HG03558 (cell line): Measurements from ENCODE around the gene HDAC11.

Source experiments
- ATAC-seq: cut with Tn5 transposase; IDR thresholded peaks from one replicate; pipeline ENCODE4 v1.9.1; 2021; ENCODE audit warnings: moderate number of reproducible peaks; ENCODE audit not compliant: unreplicated experiment; ENCODE audit errors: extremely low read depth

HDAC11 gene

GRCh38 chr3:13550791-13551360, 70.8 kb downstream of the HDAC11 start:
- ATAC-seq, result no peak

GRCh38 chr3:13552857-13553652, 72.9 kb downstream of the HDAC11 start:
- ATAC-seq, result no peak

GRCh38 chr3:13553686-13554085, 73.6 kb downstream of the HDAC11 start:
- ATAC-seq, result no peak

- ATAC-seq, result no peak
Measured at GRCh38 chr3:13555753-13556152, 75.6 kb downstream of the HDAC11 start.
